DMS53 (cell line): ENCODE results near the gene COL23A1.

Source experiments
- DNase-seq: peaks from one replicate; lab custom pipeline; 2025; lab: John Stamatoyannopoulos, UW

Gene COL23A1

GRCh38 chr5:178338126-178338749, 252.0 kb downstream of the COL23A1 start:
- DNase-seq: no peak

GRCh38 chr5:178337334-178337741, 252.9 kb downstream of the COL23A1 start:
- no peak for DNase-seq

GRCh38 chr5:178336889-178337288, 253.3 kb downstream of the COL23A1 start:
- no peak for DNase-seq

GRCh38 chr5:178335302-178336030, 254.7 kb downstream of the COL23A1 start:
- no peak for DNase-seq

- no peak for DNase-seq
These were observed 255.3 kb downstream of the COL23A1 start for GRCh38 chr5:178334861-178335260.

- no peak for DNase-seq
These were observed 256.2 kb downstream of the COL23A1 start for GRCh38 chr5:178333821-178334481.

- DNase-seq: no peak
These were observed 258.0 kb downstream of the COL23A1 start for GRCh38 chr5:178332210-178332641.

GRCh38 chr5:178331491-178331996, 258.6 kb downstream of the COL23A1 start:
- DNase-seq: no peak

- DNase-seq: no peak
These were observed 259.3 kb downstream of the COL23A1 start for GRCh38 chr5:178330791-178331404.

- no peak for DNase-seq
These were observed 261.1 kb downstream of the COL23A1 start for GRCh38 chr5:178328826-178329730.

GRCh38 chr5:178327931-178328711, 262.1 kb downstream of the COL23A1 start:
- DNase-seq: no peak

GRCh38 chr5:178327446-178327845, 262.7 kb downstream of the COL23A1 start:
- no peak for DNase-seq

GRCh38 chr5:178326374-178326715, 263.8 kb downstream of the COL23A1 start:
- DNase-seq: no peak

- DNase-seq: no peak
These were observed 264.4 kb downstream of the COL23A1 start for GRCh38 chr5:178325679-178326373.

GRCh38 chr5:178325311-178325678, 264.9 kb downstream of the COL23A1 start:
- no peak for DNase-seq

GRCh38 chr5:178324481-178325310, 265.5 kb downstream of the COL23A1 start:
- no peak for DNase-seq

- no peak for DNase-seq
These were observed 266.2 kb downstream of the COL23A1 start for GRCh38 chr5:178323961-178324360.

- no peak for DNase-seq
These were observed 266.7 kb downstream of the COL23A1 start for GRCh38 chr5:178323541-178323865.
